ENCODE measurements around the gene FRMD3.

GRCh38 chr9:83359039-83359438, 179.2 kb downstream of the FRMD3 start:
- TF ChIP-seq, protein P1, sequence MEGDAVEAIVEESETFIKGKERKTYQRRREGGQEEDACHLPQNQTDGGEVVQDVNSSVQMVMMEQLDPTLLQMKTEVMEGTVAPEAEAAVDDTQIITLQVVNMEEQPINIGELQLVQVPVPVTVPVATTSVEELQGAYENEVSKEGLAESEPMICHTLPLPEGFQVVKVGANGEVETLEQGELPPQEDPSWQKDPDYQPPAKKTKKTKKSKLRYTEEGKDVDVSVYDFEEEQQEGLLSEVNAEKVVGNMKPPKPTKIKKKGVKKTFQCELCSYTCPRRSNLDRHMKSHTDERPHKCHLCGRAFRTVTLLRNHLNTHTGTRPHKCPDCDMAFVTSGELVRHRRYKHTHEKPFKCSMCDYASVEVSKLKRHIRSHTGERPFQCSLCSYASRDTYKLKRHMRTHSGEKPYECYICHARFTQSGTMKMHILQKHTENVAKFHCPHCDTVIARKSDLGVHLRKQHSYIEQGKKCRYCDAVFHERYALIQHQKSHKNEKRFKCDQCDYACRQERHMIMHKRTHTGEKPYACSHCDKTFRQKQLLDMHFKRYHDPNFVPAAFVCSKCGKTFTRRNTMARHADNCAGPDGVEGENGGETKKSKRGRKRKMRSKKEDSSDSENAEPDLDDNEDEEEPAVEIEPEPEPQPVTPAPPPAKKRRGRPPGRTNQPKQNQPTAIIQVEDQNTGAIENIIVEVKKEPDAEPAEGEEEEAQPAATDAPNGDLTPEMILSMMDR (IDR thresholded peaks at IDR 0.05) = no peak
- TF ChIP-seq, protein P2, sequence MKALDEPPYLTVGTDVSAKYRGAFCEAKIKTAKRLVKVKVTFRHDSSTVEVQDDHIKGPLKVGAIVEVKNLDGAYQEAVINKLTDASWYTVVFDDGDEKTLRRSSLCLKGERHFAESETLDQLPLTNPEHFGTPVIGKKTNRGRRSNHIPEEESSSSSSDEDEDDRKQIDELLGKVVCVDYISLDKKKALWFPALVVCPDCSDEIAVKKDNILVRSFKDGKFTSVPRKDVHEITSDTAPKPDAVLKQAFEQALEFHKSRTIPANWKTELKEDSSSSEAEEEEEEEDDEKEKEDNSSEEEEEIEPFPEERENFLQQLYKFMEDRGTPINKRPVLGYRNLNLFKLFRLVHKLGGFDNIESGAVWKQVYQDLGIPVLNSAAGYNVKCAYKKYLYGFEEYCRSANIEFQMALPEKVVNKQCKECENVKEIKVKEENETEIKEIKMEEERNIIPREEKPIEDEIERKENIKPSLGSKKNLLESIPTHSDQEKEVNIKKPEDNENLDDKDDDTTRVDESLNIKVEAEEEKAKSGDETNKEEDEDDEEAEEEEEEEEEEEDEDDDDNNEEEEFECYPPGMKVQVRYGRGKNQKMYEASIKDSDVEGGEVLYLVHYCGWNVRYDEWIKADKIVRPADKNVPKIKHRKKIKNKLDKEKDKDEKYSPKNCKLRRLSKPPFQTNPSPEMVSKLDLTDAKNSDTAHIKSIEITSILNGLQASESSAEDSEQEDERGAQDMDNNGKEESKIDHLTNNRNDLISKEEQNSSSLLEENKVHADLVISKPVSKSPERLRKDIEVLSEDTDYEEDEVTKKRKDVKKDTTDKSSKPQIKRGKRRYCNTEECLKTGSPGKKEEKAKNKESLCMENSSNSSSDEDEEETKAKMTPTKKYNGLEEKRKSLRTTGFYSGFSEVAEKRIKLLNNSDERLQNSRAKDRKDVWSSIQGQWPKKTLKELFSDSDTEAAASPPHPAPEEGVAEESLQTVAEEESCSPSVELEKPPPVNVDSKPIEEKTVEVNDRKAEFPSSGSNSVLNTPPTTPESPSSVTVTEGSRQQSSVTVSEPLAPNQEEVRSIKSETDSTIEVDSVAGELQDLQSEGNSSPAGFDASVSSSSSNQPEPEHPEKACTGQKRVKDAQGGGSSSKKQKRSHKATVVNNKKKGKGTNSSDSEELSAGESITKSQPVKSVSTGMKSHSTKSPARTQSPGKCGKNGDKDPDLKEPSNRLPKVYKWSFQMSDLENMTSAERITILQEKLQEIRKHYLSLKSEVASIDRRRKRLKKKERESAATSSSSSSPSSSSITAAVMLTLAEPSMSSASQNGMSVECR (CRISPR knock-in tag; IDR thresholded peaks at IDR 0.05; ENCODE audit: borderline replicate concordance) = no peak
- TF ChIP-seq, protein P3, sequence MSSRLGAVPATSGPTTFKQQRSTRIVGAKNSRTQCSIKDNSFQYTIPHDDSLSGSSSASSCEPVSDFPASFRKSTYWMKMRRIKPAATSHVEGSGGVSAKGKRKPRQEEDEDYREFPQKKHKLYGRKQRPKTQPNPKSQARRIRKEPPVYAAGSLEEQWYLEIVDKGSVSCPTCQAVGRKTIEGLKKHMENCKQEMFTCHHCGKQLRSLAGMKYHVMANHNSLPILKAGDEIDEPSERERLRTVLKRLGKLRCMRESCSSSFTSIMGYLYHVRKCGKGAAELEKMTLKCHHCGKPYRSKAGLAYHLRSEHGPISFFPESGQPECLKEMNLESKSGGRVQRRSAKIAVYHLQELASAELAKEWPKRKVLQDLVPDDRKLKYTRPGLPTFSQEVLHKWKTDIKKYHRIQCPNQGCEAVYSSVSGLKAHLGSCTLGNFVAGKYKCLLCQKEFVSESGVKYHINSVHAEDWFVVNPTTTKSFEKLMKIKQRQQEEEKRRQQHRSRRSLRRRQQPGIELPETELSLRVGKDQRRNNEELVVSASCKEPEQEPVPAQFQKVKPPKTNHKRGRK (CRISPR knock-in tag; IDR thresholded peaks at IDR 0.05; ENCODE audit: borderline replicate concordance) = no peak

Measured in WTC11 (cell line).